Loucy (cell line): ENCODE data around the gene MYO10.
"Not testable (repeated sequence)": the region's sequence is repeated elsewhere in the genome, so short reads cannot be mapped to it uniquely, and the experiment has no call there.

Source experiments
- H2AFZ ChIP-seq: fragments of 200-600 bp; sonication (generic); 2 replicates; pipeline ENCODE4 v1.6.0; 2016; ENCODE audit warnings: antibody characterized with exemption, mild to moderate bottlenecking, low read length, moderate library complexity
- H3F3A ChIP-seq: fragments of 200-600 bp; 2 replicates; pipeline ENCODE4 v1.6.0; 2016; ENCODE audit warnings: antibody characterized with exemption, low read depth, mild to moderate bottlenecking
- H3K27me3 ChIP-seq: fragments of 200-600 bp; sonication (generic); 2 replicates; pipeline ENCODE4 v1.6.1; 2014; ENCODE audit warnings: low read length, mild to moderate bottlenecking; ENCODE audit not compliant: insufficient read depth, poor library complexity, severe bottlenecking
- H3K36me3 ChIP-seq: fragments of 200-600 bp; sonication (generic); 2 replicates; pipeline ENCODE4 v1.6.1; 2016; ENCODE audit warnings: low read length; ENCODE audit not compliant: insufficient read depth
- H3K4me1 ChIP-seq: fragments of 200-600 bp; sonication (generic); 2 replicates; pipeline ENCODE4 v1.5.1; 2014; ENCODE audit warnings: low read length, mild to moderate bottlenecking; ENCODE audit not compliant: insufficient read depth, poor library complexity, severe bottlenecking
- H3K4me2 ChIP-seq: fragments of 200-600 bp; sonication (generic); 2 replicates; pipeline ENCODE4 v1.6.0; 2014; ENCODE audit warnings: antibody characterized with exemption, low read length, low read depth, mild to moderate bottlenecking; ENCODE audit not compliant: poor library complexity, severe bottlenecking
- H3K4me3 ChIP-seq: fragments of 200-600 bp; sonication (generic); 2 replicates; pipeline ENCODE4 v1.5.1; 2014; ENCODE audit warnings: low read length, mild to moderate bottlenecking, mixed read lengths; ENCODE audit not compliant: poor library complexity, severe bottlenecking
- H3K79me2 ChIP-seq: fragments of 200-600 bp; sonication (generic); 2 replicates; pipeline ENCODE4 v1.6.1; 2014; ENCODE audit warnings: low read length; ENCODE audit not compliant: insufficient read depth
- H3K9ac ChIP-seq: fragments of 200-600 bp; sonication (generic); 2 replicates; pipeline ENCODE4 v1.6.0; 2014; ENCODE audit warnings: mild to moderate bottlenecking, low read depth, low read length, moderate library complexity; ENCODE audit not compliant: poor library complexity, severe bottlenecking
- H3K9me2 ChIP-seq: fragments of 200-600 bp; sonication (generic); replicated peaks from 2 replicates; pipeline ENCODE4 v1.6.1; 2016; ENCODE audit warnings: low read depth, low read length, mixed read lengths
- H3K9me3 ChIP-seq: fragments of 200-600 bp; sonication (generic); 2 replicates; pipeline ENCODE4 v1.6.1; 2014; ENCODE audit warnings: mild to moderate bottlenecking, antibody characterized with exemption, low read length, low read depth; ENCODE audit not compliant: insufficient read depth
- H4K20me1 ChIP-seq: fragments of 200-600 bp; sonication (generic); 2 replicates; pipeline ENCODE4 v1.6.0; 2014; ENCODE audit warnings: antibody characterized with exemption, low read length, mild to moderate bottlenecking; ENCODE audit not compliant: insufficient read depth, poor library complexity, severe bottlenecking
- EZH2phosphoT487 ChIP-seq: fragments of 200-600 bp; IDR thresholded peaks from 2 replicates; pipeline ENCODE4 v1.6.1; 2018; ENCODE audit warnings: antibody characterized with exemption, mild to moderate bottlenecking, moderate library complexity, borderline replicate concordance
- TF ChIP-seq, protein P1 (sequence below): fragments of 200-600 bp; sonication (generic); conservative IDR thresholded peaks from 2 replicates; pipeline ENCODE4 v1.5.1; 2014; ENCODE audit warnings: mild to moderate bottlenecking, antibody characterized with exemption, low read length

Gene MYO10

GRCh38 chr5:16936150-16936988 lies at the start of gene MYO10:
TSS of gene MYO10 (minus strand) at chr5:16936288. CDS start at chr5:16935808, 480 bp downstream.
- no peaks in the 10 kb centered on the region for H3K9me3 ChIP-seq
- H3F3A ChIP-seq: no peaks in the 10 kb centered on the region
- no peak within 1 kb of the TSS for H3K4me3 ChIP-seq
- H3K79me2 ChIP-seq: no peaks in the 10 kb centered on the region
- no peaks in the 10 kb centered on the region for H3K36me3 ChIP-seq
- no peaks in the 10 kb centered on the region for H3K9me2 ChIP-seq
- no peak within 1 kb of the TSS for H3K4me2 ChIP-seq
- no peaks in the 10 kb centered on the region for H3K4me1 ChIP-seq
- TF ChIP-seq, protein P1, sequence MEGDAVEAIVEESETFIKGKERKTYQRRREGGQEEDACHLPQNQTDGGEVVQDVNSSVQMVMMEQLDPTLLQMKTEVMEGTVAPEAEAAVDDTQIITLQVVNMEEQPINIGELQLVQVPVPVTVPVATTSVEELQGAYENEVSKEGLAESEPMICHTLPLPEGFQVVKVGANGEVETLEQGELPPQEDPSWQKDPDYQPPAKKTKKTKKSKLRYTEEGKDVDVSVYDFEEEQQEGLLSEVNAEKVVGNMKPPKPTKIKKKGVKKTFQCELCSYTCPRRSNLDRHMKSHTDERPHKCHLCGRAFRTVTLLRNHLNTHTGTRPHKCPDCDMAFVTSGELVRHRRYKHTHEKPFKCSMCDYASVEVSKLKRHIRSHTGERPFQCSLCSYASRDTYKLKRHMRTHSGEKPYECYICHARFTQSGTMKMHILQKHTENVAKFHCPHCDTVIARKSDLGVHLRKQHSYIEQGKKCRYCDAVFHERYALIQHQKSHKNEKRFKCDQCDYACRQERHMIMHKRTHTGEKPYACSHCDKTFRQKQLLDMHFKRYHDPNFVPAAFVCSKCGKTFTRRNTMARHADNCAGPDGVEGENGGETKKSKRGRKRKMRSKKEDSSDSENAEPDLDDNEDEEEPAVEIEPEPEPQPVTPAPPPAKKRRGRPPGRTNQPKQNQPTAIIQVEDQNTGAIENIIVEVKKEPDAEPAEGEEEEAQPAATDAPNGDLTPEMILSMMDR: no peak
- no peak within 1 kb of the TSS for H3K9ac ChIP-seq
- no peaks in the 10 kb centered on the region for H3K27me3 ChIP-seq
- H2AFZ ChIP-seq: no peak within 1 kb of the TSS
- H4K20me1 ChIP-seq: no peaks in the 10 kb centered on the region

DNA sequence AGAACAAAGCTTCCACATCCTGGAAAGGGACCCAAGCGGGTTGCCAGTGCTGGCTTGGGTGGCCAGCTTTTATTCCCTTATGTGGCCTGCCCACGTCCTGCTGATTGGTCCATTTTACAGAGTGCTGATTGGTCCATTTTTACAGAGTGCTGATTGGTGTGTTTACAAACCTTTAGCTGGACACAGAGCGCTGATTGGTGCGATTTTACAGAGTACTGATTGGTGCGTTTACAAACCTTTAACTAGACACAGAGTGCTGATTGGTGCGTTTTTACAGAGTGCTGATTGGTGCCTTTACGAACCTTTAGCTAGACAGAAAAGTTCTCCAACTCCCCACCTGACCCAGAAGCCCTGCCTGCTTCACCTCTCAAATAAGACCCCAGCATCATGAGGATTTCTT lies 49.2 kb upstream of the MYO10 start:
- not testable (repeated sequence) for H4K20me1 ChIP-seq, H2AFZ ChIP-seq, H3K79me2 ChIP-seq, H3F3A ChIP-seq, H3K4me1 ChIP-seq, H3K9me3 ChIP-seq, H3K4me2 ChIP-seq, H3K9ac ChIP-seq, H3K36me3 ChIP-seq, H3K4me3 ChIP-seq, H3K9me2 ChIP-seq, H3K27me3 ChIP-seq

- peaks cover 2% of the 10 kb centered on the region; the same call in 1 of the 2 replicates for H3K9me3 ChIP-seq
Observed at GRCh38 chr5:16983972-16984371, 47.9 kb upstream of the MYO10 start.

More at GRCh38 chr5:16983972-16984371, 47.9 kb upstream of the MYO10 start:
- H3K36me3 ChIP-seq: no peaks in the 10 kb centered on the region
- no peaks in the 10 kb centered on the region for H3F3A ChIP-seq
- H2AFZ ChIP-seq: no peak overlapping the region
- no peak overlapping the region for H3K4me2 ChIP-seq
- H3K9me2 ChIP-seq: no peaks in the 10 kb centered on the region
- H3K79me2 ChIP-seq: no peaks in the 10 kb centered on the region
- no peaks in the 10 kb centered on the region for H3K4me1 ChIP-seq
- no peak overlapping the region for H3K9ac ChIP-seq
- no peaks in the 10 kb centered on the region for H3K27me3 ChIP-seq
- TF ChIP-seq, protein P1: no peak
- no peak for TF ChIP-seq EZH2phosphoT487
- H4K20me1 ChIP-seq: no peaks in the 10 kb centered on the region
- no peak overlapping the region for H3K4me3 ChIP-seq
